Neutrophil (primary cell): Measurements from ENCODE around the gene MPPED1.

Source experiments
- H3K27ac ChIP-seq: fragments of 200-600 bp; sonication (generic); 2 replicates; pipeline ENCODE4 v1.5.1; 2016; ENCODE audit warnings: mild to moderate bottlenecking, moderate library complexity
- H3K27me3 ChIP-seq: fragments of 200-600 bp; sonication (generic); 2 replicates; pipeline ENCODE4 v1.6.0; 2016; ENCODE audit warnings: mild to moderate bottlenecking
- H3K36me3 ChIP-seq: fragments of 200-600 bp; sonication (generic); 2 replicates; pipeline ENCODE4 v1.5.1; 2017
- H3K4me1 ChIP-seq, 2 experiments: fragments of 200-600 bp in 1 of 2; sonication (generic) in 1 of 2; 1 replicate in 1 of 2; 2 replicates in 1 of 2; pipeline versions ENCODE4 v1.5.1 to v1.6.1; 2013 to 2016; ENCODE audit warnings: low read depth in 1 of 2, low read length in 1 of 2, mild to moderate bottlenecking in 1 of 2, moderate library complexity in 1 of 2; ENCODE audit not compliant: control insufficient read depth in 1 of 2, insufficient read depth in 1 of 2
- H3K4me3 ChIP-seq, 2 experiments: fragments of 200-600 bp in 1 of 2; sonication (generic) in 1 of 2; 1 replicate in 1 of 2; 2 replicates in 1 of 2; pipeline ENCODE4 v1.5.1; 2013 to 2016; ENCODE audit warnings: low read depth in 1 of 2, low read length in 1 of 2, mild to moderate bottlenecking in 1 of 2, moderate library complexity in 1 of 2
- H3K9me3 ChIP-seq: fragments of 200-600 bp; sonication (generic); 2 replicates; pipeline ENCODE4 v1.5.1; 2016
- CTCF ChIP-seq: fragments of 200-600 bp; sonication (generic); IDR thresholded peaks from 2 replicates; pipeline ENCODE4 v1.5.1; 2016; ENCODE audit warnings: antibody characterized with exemption

MPPED1 gene

DNA sequence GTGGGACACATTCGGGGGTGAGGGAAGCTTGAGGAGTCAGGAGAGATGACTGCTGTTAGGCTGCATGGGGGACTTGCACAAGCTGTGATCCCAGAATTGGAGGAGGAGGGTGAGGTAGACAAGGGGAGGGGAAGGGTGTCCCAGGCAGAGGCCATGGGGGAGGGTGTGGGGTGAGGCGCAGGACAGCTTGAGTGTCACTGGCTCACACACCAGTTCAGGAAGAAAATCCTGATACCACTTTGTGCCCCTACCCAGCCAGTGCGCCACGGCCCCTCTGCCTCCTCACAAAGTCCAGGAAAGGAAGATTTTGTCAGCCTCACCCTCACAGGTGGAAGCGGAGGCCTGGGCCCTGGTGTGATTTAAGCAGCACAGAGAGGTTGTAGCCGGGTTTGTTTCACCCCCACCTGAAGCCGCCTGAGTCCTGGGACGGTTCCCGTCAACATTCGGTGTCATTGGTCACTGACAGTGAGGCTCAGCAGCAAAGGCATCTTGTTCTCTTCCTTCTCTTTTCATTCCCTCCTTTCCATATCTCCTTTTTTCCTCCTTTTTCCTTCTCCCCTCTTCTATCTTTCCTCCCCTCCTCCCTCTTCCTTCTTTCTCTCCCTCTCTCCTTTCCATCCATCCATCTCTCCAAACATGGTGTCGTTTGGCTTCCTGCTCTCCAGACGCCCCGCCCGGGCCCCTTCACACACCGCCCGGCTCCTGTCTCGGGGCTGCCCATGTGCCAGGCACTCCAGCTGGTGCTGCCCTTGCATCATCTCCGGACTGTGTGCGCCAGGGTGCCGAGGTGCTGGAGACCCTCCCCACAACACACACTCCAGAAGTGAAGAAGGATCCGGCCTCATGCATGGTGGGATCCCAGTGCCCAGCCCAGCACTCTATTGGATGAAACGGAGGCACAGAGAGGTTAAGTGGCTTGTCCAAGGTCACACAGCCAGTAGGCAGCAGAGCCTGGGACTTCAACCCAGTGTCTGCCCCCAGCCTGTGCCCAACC lies 89.3 kb downstream of the MPPED1 start:
- no peaks in the 10 kb centered on the region for H3K36me3 ChIP-seq
- H3K4me3 ChIP-seq = no peak overlapping the region
- TF ChIP-seq CTCF = no peak
- no peaks in the 10 kb centered on the region for H3K9me3 ChIP-seq
- no peaks in the 10 kb centered on the region for H3K27me3 ChIP-seq
- H3K27ac ChIP-seq = no peak overlapping the region
- no peaks in the 10 kb centered on the region for H3K4me1 ChIP-seq

DNA sequence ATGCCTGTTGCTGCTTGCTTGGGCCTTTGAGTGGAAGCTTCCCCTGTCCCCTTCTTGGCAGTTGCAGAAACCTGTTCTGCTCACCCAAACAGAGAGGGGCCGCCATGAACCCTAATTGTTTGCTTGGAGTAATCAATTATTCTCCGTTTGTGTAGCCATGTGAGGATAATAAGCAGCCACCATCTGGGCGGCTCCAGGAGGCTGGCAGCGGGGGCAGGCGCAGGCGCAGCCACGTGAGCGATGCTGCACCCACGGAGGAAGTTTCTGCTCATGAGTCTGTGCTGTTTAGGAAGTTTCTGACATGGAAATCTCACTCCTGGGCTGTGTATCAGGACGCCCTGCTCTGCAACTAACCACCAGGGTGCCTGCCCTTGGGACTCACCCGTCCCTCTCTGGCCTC lies 90.1 kb downstream of the MPPED1 start:
- no peaks in the 10 kb centered on the region for H3K9me3 ChIP-seq

GRCh38 chr22:43502306-43502874 lies 90.6 kb downstream of the MPPED1 start:
- no peaks in the 10 kb centered on the region for H3K27me3 ChIP-seq
- H3K4me3 ChIP-seq = no peak overlapping the region
- no peak for TF ChIP-seq CTCF
- no peaks in the 10 kb centered on the region for H3K36me3 ChIP-seq
- H3K4me1 ChIP-seq = no peaks in the 10 kb centered on the region
- H3K27ac ChIP-seq = no peak overlapping the region
- no peaks in the 10 kb centered on the region for H3K9me3 ChIP-seq

More for the DNA sequence above, 90.1 kb downstream of the MPPED1 start:
- Histone ChIP-seq H3K27ac (no peak overlapping the region), H3K4me3 (no peak overlapping the region), H3K36me3 (no peaks in the 10 kb centered on the region), H3K27me3 (no peaks in the 10 kb centered on the region), H3K4me1 (no peaks in the 10 kb centered on the region)
- TF ChIP-seq CTCF = no peak

DNA sequence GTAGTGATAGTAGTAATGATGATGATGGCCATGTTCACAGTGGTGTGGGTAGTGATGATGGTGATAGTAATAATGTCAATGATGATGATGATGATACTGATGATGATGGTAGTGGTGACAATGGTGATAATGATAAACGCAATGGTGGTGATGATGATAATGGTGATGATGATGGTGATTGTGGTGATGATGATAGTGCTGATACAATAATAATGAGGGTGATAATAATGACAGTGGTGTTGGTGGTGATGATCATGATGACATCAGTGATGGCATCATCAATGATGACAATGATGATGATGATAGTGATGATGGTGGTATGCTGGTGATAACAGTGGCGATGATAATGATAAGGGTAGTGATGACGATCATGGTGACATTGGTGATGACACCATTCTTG lies 92.3 kb downstream of the MPPED1 start:
- H3K4me3 ChIP-seq = no peak overlapping the region
- H3K4me1 ChIP-seq = no peaks in the 10 kb centered on the region
- H3K36me3 ChIP-seq = no peaks in the 10 kb centered on the region
- H3K27ac ChIP-seq = no peak overlapping the region
- H3K27me3 ChIP-seq = no peaks in the 10 kb centered on the region
- no peak for TF ChIP-seq CTCF
- H3K9me3 ChIP-seq = no peaks in the 10 kb centered on the region

DNA sequence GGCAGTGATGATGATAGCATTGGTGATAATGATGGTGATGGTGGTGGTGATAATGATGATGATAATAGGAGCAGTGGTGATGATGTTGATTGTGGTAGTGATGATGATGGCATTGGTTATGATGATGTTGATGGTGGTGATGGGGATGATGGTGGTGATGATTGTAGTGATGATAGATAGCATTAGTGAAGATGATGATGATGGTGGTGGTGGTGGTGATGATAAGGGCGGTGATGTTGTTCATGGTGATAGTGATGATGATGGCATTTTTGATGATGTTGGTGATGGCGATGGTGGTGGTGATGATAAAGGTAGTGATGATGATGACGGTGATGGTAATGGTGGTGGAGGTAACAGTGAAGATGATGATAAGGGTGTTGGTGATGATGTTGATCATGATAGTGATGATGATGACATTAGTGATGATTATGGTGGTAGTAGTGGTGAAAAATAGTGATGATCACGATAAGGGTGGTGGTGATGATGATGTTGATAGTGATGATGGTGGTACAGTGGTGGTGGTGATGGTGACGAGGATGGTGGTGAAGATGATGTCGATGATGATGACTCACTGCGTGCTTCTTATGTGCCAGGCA lies 93.0 kb downstream of the MPPED1 start:
- Histone ChIP-seq H3K27ac (no peak overlapping the region), H3K4me1 (no peaks in the 10 kb centered on the region), H3K27me3 (no peaks in the 10 kb centered on the region), H3K4me3 (no peak overlapping the region), H3K9me3 (no peaks in the 10 kb centered on the region), H3K36me3 (no peaks in the 10 kb centered on the region)
- TF ChIP-seq CTCF = no peak
